Activated CD8-positive, alpha-beta memory T cell treated with anti-CD3 and anti-CD28 coated beads, Interleukin-2, amount 10 ng/mL, durations not matched to agents 7 days and 5 days (primary cell): ENCODE measurements around the gene ATP6V0B. TPM values are rescaled to one million over a fixed set of nuclear protein-coding genes. Genes with fewer than 3 reads are reported as not detected.

Source experiments
- ATAC-seq: fragments of 150-1000 bp; cut with Tn5 transposase; one replicate; pipeline ENCODE4 v1.10.0; 2021; ENCODE audit warnings: moderate library complexity
- CTCF ChIA-PET: fragments of 350-600 bp; sonication (Branson Sonifier 250); formaldehyde crosslinking; loops from one replicate; lab custom pipeline; 2021; ENCODE audit warnings: antibody characterized with exemption; lab: Charles Lee
- DNase-seq: peaks from one replicate; pipeline ENCODE4 v3.0.0-alpha.2; 2020
- H3K27ac Mint-ChIP-seq: one replicate; pipeline ENCODE4 v1.8.0; 2021; ENCODE audit warnings: mild to moderate bottlenecking, mixed read lengths
- H3K27me3 Mint-ChIP-seq: one replicate; pipeline ENCODE4 v1.8.0; 2021; ENCODE audit warnings: mixed read lengths
- H3K36me3 Mint-ChIP-seq: one replicate; pipeline ENCODE4 v1.8.0; 2021; ENCODE audit warnings: mild to moderate bottlenecking, mixed read lengths
- H3K4me1 Mint-ChIP-seq: one replicate; pipeline ENCODE4 v1.8.0; 2021; ENCODE audit warnings: mixed read lengths
- H3K4me3 Mint-ChIP-seq: one replicate; pipeline ENCODE4 v1.8.0; 2021; ENCODE audit warnings: mild to moderate bottlenecking, moderate library complexity, mixed read lengths
- H3K9me3 Mint-ChIP-seq: one replicate; pipeline ENCODE4 v1.8.0; 2022; ENCODE audit warnings: low read depth, mixed read lengths
- total RNA-seq, 2 experiments: library from RNA; stranded (reverse); gene quantifications; one replicate each; pipeline ENCODE4 v1.2.3, GENCODE V29; 2021

The ATP6V0B gene
- total RNA-seq, 2 experiments from 2014 or later: 108 to 139 TPM

DNA sequence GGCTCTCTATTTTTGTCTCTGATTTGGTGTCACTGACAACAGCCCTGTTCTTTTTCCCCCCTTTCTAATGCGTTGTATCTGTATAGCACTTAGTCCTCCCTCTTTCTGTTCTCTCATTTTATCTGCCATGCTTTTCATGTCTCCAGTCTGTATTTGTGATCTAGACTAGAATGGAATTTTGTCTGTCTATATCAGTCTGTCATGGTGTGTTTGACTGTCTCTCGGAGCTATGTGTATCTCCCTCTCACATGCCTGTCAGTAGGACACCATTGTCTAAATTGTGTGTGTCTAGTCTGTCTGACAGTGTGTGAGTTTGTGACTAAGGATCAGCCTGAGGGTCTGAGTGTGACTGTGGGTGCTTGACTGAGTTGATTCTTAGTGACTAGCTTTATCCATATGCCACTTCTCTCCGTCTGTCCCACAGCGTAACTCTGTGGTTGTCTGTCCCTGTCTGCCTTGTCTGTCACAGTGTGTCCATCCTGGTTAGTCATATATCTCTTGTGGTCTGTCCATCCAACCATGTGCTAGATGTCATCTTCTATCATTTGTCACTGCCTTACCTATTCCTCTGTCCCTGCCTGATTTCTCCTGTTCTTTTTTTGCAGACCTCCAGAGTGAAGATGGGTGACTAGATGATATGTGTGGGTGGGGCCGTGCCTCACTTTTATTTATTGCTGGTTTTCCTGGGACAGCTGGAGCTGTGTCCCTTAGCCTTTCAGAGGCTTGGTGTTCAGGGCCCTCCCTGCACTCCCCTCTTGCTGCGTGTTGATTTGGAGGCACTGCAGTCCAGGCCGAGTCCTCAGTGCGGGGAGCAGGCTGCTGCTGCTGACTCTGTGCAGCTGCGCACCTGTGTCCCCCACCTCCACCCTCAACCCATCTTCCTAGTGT, 2.9 kb downstream of the ATP6V0B start:
- Mint-ChIP-seq H3K4me1 (peaks cover 53% of the 10 kb centered on the region), H3K36me3 (peaks cover 20% of the 10 kb centered on the region), H3K27ac (no peak overlapping the region), H3K27me3 (no peaks in the 10 kb centered on the region), H3K4me3 (peak overlapping the region; percentile 73), H3K9me3 (no peaks in the 10 kb centered on the region)
- CTCF ChIA-PET: interaction anchor here (1.1 kb wide), 1 partner anchor 31 kb away, joined by 4 read pairs; the partner anchor contains the start of gene IPO13
- no peak for DNase-seq
- ATAC-seq: no peak

DNA sequence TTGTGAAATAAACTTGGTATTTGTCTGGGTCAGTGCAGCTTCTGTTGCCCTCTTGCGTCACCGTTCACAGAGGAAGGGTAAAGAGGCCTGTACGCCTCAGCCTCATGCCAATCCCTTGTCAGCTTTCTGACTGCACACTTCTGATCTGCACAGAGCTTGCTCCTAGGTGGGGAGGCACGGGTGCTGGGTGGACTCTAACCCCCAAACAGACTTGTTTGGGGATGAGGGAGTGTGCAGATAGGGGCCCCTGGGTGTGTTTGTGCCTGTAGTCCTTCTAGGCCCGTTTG, 3.4 kb downstream of the ATP6V0B start:
- CTCF ChIA-PET: interaction anchor here (1.1 kb wide), 1 partner anchor 31 kb away, joined by 4 read pairs; the partner anchor contains the start of gene IPO13
- H3K27me3 Mint-ChIP-seq: no peaks in the 10 kb centered on the region
- peak overlapping the region; percentile 73 for H3K4me3 Mint-ChIP-seq
- peaks cover 53% of the 10 kb centered on the region for H3K4me1 Mint-ChIP-seq
- DNase-seq: no peak
- no peak overlapping the region for H3K27ac Mint-ChIP-seq
- H3K36me3 Mint-ChIP-seq: peaks cover 19% of the 10 kb centered on the region
- H3K9me3 Mint-ChIP-seq: no peaks in the 10 kb centered on the region
- no peak for ATAC-seq

DNA sequence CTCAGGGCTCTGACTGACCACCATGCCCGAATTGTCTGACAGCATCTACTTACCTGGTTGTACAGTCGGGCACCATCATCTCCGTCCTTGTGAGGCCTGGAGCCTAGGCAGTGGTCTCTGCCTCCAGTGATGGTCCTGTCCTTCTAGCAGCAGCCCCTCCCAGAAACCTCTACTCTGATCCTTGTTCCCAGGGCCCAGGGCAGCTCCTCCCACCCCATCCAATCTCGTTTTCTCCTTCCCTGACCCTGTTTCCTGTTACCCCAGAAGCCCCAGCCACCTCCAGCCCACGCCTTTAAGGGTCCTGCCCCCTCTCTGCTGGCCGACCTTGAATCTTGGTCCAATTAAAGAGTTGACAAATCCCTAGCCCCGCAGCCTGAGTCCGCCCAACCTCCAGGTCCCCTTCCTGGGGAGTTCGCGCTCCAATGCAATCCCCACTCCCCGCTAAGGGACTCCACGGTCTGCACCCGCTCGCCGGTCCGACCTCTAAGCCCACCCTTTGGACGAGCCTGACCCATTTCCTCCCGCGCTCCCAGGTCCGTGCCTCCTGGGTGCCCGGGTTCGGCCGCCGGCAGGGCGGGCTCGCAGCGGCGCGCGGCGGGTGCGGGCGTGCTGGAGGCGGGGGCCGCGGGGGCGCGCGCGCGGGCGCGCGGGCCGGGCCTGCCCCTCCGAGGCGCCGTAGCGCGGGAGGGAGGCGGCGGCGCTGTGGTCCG, 3.9 kb downstream of the ATP6V0B start, which contains the start of gene B4GALT2:
B4GALT2 (plus strand) TSS at position 660 of the 710 bp plus-strand sequence. CDS start 1,951 bp downstream, outside the sequence.
- peak; percentile 20 for ATAC-seq
- Mint-ChIP-seq H3K36me3 (peaks cover 17% of the 10 kb centered on the region), H3K27me3 (no peaks in the 10 kb centered on the region), H3K4me3 (peak within 1 kb of the TSS; percentile 81), H3K4me1 (peaks cover 49% of the 10 kb centered on the region), H3K9me3 (no peaks in the 10 kb centered on the region), H3K27ac (peak within 1 kb of the TSS; percentile 77)
- CTCF ChIA-PET: interaction anchor here (1.1 kb wide), 1 partner anchor 32 kb away, joined by 4 read pairs; the partner anchor contains the start of gene IPO13
- DNase-seq: peak; percentile 55

DNA sequence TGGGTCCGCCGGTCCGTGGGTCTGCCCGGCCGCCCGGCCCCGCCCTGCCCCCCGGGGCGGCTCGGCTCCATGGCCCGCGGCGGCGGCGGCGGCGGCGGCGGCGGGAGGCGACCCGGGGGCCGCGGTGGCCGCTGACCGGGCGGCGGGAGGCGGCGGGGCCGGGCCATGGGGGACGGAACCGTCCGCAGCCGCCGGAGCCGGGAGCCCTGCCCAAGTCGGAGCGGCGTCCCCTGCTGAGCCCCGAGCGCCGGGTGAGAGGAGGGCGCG, 4.4 kb downstream of the ATP6V0B start:
- no peaks in the 10 kb centered on the region for H3K27me3 Mint-ChIP-seq
- no peak for ATAC-seq
- no peak overlapping the region for H3K4me3 Mint-ChIP-seq
- no peak for DNase-seq
- H3K27ac Mint-ChIP-seq: no peak overlapping the region
- H3K9me3 Mint-ChIP-seq: no peaks in the 10 kb centered on the region
- H3K36me3 Mint-ChIP-seq: peaks cover 17% of the 10 kb centered on the region
- H3K4me1 Mint-ChIP-seq: peaks cover 44% of the 10 kb centered on the region
- CTCF ChIA-PET: no interaction called here

DNA sequence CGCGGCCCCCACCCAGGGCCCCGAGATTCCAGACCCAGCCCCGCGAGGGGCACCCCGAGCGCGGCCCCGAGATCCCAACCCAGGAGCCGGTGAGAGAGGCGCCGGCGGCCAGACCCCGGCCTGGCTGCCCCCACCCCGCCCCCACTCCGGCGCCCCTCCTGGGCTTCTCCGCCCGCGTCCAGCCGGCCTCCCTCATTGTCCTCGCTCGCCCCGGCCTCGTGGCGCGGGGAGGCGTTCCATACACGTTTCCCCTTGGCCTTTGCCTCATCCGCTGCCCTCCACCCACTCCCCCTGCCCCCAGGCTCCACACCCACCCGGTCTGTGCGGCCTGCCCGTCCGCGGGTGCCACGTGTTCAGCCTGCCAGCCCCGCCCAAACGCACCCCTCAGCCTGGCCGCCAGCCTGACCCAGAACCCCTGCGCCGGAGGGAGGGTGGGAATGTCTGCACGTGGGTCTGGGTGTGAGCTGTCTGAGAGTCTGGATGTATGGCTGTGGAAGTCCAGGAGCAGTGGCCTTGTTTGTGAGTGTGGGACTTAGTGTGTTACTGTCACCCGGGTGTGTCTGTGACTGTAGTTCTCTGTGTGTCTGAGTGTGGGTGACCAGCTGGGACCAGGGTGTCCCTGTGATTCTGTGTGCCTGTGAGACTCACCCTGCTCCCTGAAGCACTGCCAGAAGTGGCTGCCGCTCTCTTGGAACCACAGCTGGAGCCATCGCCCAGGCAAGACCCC, 4.9 kb downstream of the ATP6V0B start:
- H3K4me3 Mint-ChIP-seq: peak overlapping the region; percentile 81
- H3K4me1 Mint-ChIP-seq: peaks cover 42% of the 10 kb centered on the region
- CTCF ChIA-PET: no interaction called here
- ATAC-seq (peak; percentile 28), DNase-seq (peak; percentile 59)
- H3K9me3 Mint-ChIP-seq: no peaks in the 10 kb centered on the region
- no peaks in the 10 kb centered on the region for H3K27me3 Mint-ChIP-seq
- H3K27ac Mint-ChIP-seq: peak overlapping the region; percentile 77
- H3K36me3 Mint-ChIP-seq: peaks cover 17% of the 10 kb centered on the region

DNA sequence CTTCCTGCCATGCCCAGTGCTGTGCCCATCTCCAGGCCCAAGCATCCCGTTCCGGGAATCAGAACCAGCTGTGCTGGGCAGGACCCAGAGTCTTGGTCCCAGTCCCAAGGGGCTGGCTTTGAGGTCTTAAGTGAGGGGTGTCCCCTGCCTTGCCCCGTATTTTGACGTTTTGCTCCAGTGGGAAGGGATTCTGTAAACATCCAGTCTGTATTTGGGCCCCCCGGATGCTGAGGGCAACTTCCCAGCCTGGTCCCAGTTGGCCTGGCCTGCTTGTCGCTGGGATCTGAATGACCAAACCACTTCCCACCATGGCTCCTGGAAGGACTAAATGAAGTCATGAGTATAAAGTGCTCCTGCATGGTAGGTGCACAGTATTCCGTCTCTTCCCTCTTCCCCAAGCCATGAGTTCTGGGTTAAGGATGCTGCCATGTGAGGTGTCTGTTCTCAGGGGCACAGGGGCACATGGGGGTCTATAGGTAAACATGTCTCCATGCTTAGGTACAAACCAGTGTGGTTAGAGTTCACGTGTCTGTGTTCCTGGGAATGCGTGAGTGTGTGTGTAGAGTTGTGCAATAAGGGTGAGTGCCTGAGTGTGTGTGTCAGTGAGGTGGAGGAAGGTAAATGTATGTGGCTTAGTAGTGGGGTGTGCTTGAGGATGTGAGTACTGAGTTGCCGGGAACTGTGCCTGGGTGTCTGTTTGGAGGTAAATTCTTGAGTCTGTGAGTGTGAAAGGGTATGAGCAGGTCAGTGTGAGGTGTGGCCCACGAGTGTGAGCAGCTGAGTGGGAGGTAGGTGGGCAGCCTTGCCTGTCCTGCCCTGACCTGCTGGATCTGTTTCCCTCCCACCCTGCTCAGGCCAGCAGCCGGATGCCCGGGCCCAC, 5.7 kb downstream of the ATP6V0B start:
- Mint-ChIP-seq H3K36me3 (peaks cover 17% of the 10 kb centered on the region), H3K4me1 (peaks cover 42% of the 10 kb centered on the region), H3K9me3 (no peaks in the 10 kb centered on the region), H3K27me3 (no peaks in the 10 kb centered on the region), H3K4me3 (peak overlapping the region; percentile 81), H3K27ac (no peak overlapping the region)
- DNase-seq (no peak), ATAC-seq (no peak)
- CTCF ChIA-PET: interaction anchor here (0.5 kb wide), 1 partner anchor 325 kb away, joined by 3 read pairs; no protein-coding TSS in a partner anchor

DNA sequence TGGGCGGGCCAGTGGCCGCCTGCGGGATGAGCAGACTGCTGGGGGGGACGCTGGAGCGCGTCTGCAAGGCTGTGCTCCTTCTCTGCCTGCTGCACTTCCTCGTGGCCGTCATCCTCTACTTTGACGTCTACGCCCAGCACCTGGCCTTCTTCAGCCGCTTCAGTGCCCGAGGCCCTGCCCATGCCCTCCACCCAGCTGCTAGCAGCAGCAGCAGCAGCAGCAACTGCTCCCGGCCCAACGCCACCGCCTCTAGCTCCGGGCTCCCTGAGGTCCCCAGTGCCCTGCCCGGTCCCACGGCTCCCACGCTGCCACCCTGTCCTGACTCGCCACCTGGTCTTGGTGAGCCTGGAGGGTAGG, 6.4 kb downstream of the ATP6V0B start:
- peaks cover 17% of the 10 kb centered on the region for H3K36me3 Mint-ChIP-seq
- no peaks in the 10 kb centered on the region for H3K9me3 Mint-ChIP-seq
- H3K27me3 Mint-ChIP-seq: no peaks in the 10 kb centered on the region
- H3K4me3 Mint-ChIP-seq: no peak overlapping the region
- no peak for DNase-seq
- no peak overlapping the region for H3K27ac Mint-ChIP-seq
- no peak for ATAC-seq
- H3K4me1 Mint-ChIP-seq: peaks cover 37% of the 10 kb centered on the region
- CTCF ChIA-PET: no interaction called here

DNA sequence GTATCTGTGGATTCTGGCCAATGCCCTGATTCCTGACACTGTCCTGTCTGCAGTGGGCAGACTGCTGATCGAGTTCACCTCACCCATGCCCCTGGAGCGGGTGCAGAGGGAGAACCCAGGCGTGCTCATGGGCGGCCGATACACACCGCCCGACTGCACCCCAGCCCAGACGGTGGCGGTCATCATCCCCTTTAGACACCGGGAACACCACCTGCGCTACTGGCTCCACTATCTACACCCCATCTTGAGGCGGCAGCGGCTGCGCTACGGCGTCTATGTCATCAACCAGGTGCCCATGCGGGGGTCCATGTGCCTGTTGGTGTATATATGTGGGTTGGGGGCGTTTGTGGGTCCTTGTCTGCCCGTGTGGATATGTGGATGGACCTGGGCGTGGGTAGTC, 6.9 kb downstream of the ATP6V0B start:
- ATAC-seq (no peak), DNase-seq (no peak)
- H3K4me1 Mint-ChIP-seq: peaks cover 32% of the 10 kb centered on the region
- no peaks in the 10 kb centered on the region for H3K27me3 Mint-ChIP-seq
- H3K36me3 Mint-ChIP-seq: peaks cover 13% of the 10 kb centered on the region
- no peak overlapping the region for H3K4me3 Mint-ChIP-seq
- CTCF ChIA-PET: no interaction called here
- H3K27ac Mint-ChIP-seq: no peak overlapping the region
- no peaks in the 10 kb centered on the region for H3K9me3 Mint-ChIP-seq

DNA sequence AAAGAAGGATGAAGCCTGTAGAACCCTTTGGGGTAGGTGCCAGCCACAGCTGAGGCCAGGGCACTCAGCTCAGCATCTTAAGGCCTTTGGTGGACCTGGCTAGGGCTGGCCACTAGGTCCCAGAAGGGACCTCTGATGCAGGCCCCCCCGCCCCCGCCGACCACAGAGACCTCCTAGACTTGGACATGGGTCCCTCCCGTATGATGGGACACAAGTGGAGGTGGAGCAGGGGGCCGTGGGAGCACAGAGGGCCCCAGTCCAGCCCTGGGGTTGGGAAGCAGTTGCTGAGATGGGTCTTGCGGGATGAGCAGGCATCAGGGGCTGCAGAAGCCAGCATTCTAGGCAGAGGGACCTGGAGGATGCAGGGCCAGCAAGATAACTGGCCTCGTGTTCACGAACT, 7.5 kb downstream of the ATP6V0B start:
- Mint-ChIP-seq H3K4me3 (no peak overlapping the region), H3K9me3 (no peaks in the 10 kb centered on the region), H3K27me3 (no peaks in the 10 kb centered on the region), H3K4me1 (peaks cover 26% of the 10 kb centered on the region), H3K27ac (no peak overlapping the region), H3K36me3 (peaks cover 8% of the 10 kb centered on the region)
- CTCF ChIA-PET: no interaction called here
- no peak for ATAC-seq
- DNase-seq: no peak

DNA sequence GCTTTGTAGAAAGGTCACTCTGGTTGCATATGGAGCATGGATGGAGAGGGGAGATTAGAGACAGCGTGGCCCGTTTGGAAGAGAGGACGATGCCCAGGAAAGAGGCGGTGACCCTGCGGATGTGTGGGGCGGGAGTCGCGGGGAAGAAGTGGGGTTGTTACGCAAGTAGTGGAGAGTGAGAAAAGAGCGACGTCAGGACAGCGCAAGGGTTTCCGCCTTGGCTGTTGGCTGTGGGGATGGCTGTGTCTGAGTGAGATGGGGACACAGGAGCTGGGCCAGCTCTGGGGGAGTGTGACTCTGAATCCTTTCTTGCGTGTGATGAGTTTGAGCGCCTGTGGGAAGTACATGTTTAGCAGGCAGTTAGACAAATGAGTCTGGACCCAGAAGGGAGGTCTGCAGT, 8.0 kb downstream of the ATP6V0B start:
- Mint-ChIP-seq H3K27me3 (no peaks in the 10 kb centered on the region), H3K4me3 (no peak overlapping the region), H3K9me3 (no peaks in the 10 kb centered on the region), H3K36me3 (peaks cover 4% of the 10 kb centered on the region), H3K27ac (no peak overlapping the region), H3K4me1 (peaks cover 20% of the 10 kb centered on the region)
- DNase-seq (no peak), ATAC-seq (no peak)
- CTCF ChIA-PET: no interaction called here

DNA sequence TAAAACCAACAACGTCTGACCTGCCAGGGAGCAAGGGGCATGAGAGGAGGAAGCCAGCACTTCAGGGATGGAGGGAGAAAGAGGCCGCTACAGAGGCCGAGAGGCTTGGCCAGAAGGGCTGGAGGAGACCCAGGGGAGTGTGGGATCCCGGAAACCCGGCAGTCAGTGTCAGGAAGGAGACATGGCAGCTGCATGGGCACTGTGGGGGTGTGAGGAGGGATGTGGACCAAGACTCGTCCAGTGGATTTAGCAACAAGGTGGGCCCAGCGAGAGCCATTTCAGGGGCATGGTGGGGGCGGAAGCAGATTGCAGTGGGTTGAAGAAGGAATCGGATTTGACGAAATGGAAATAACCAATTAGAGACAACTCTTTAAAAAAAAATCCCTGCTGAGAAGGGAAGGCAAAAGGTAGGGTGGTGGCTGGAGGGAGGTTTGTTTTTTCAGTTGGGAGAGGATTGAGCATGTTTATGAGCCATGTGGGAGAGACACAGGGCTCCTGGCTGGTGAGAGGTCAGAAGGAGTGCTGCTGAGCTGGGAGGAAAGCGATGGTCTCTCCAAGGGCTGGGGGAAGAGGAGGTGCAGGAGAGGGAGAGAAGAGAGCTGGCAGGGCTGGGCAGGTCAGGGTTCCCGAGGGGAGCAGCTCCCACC, 8.6 kb downstream of the ATP6V0B start:
- Mint-ChIP-seq H3K9me3 (no peaks in the 10 kb centered on the region), H3K27ac (no peak overlapping the region), H3K4me1 (peaks cover 15% of the 10 kb centered on the region), H3K4me3 (no peak overlapping the region), H3K36me3 (peaks cover 2% of the 10 kb centered on the region), H3K27me3 (no peaks in the 10 kb centered on the region)
- DNase-seq: no peak
- CTCF ChIA-PET: no interaction called here
- no peak for ATAC-seq

DNA sequence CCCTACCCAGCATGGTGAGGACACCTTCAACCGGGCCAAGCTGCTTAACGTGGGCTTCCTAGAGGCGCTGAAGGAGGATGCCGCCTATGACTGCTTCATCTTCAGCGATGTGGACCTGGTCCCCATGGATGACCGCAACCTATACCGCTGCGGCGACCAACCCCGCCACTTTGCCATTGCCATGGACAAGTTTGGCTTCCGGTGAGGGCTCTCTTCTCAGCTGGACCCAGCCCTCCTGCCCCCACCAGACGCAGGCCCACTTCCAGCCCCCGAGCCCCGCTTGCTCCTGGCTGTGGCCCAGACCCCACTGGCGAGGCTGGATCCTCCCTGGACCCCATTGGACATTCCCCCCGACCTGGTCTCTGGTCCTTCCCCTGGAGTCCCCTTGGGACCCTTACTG, 10.1 kb downstream of the ATP6V0B start:
- ATAC-seq (no peak), DNase-seq (no peak)
- peaks cover 9% of the 10 kb centered on the region for H3K4me1 Mint-ChIP-seq
- H3K9me3 Mint-ChIP-seq: no peaks in the 10 kb centered on the region
- CTCF ChIA-PET: no interaction called here
- peaks cover under 1% of the 10 kb centered on the region for H3K36me3 Mint-ChIP-seq
- H3K4me3 Mint-ChIP-seq: no peak overlapping the region
- H3K27ac Mint-ChIP-seq: no peak overlapping the region
- no peaks in the 10 kb centered on the region for H3K27me3 Mint-ChIP-seq
